Epithelial cell of esophagus (primary cell): Measurements from ENCODE around the gene DBNDD2.

Experiments
- DNase-seq: peaks from one replicate; pipeline ENCODE4 v3.0.0; 2010; ENCODE audit warnings: low read depth
- H3K4me3 ChIP-seq: 2 replicates; pipeline ENCODE4 v1.5.1; 2011; ENCODE audit warnings: mild to moderate bottlenecking, low read length, control low read depth
- CTCF ChIP-seq: IDR thresholded peaks from 2 replicates; pipeline ENCODE4 v1.5.1; 2011; ENCODE audit warnings: low read depth, mild to moderate bottlenecking, low read length, control low read depth, inconsistent platforms; ENCODE audit not compliant: insufficient read depth; ENCODE audit errors: missing control alignments

DBNDD2 gene

GRCh38 chr20:45365444-45365970 is 42.6 kb upstream of the DBNDD2 start:
- no peak overlapping the region for H3K4me3 ChIP-seq
- DNase-seq, result no peak
- TF ChIP-seq CTCF, result no peak

GRCh38 chr20:45366192-45366591 is 41.9 kb upstream of the DBNDD2 start:
- no peak for TF ChIP-seq CTCF
- no peak overlapping the region for H3K4me3 ChIP-seq
- DNase-seq, result no peak

- no peak for TF ChIP-seq CTCF
- no peak overlapping the region for H3K4me3 ChIP-seq
- DNase-seq, result no peak
Measured at GRCh38 chr20:45366631-45367030, 41.5 kb upstream of the DBNDD2 start.

- H3K4me3 ChIP-seq, result no peak overlapping the region
- no peak for DNase-seq
- TF ChIP-seq CTCF, result no peak
Measured at GRCh38 chr20:45367126-45367525, 41.0 kb upstream of the DBNDD2 start.

GRCh38 chr20:45368221-45368980 is 39.7 kb upstream of the DBNDD2 start:
- H3K4me3 ChIP-seq, result no peak overlapping the region
- no peak for TF ChIP-seq CTCF
- DNase-seq, result no peak

- TF ChIP-seq CTCF, result no peak
Measured at GRCh38 chr20:45370571-45371160, 37.4 kb upstream of the DBNDD2 start.

More at GRCh38 chr20:45370571-45371160, 37.4 kb upstream of the DBNDD2 start:
- H3K4me3 ChIP-seq, result no peak overlapping the region
- no peak for DNase-seq
